Upper lobe of right lung (tissue), 1 donor: ENCODE measurements around the gene NMNAT2. TPM values are rescaled to one million over a fixed set of nuclear protein-coding genes. Genes with fewer than 3 reads are reported as not detected.
A peak's percentile ranks its signal among the peaks of the same experiment; 100 is the strongest.

Experiments
- ATAC-seq: fragments of 200-7000 bp; cut with Tn5 transposase; one replicate; pipeline ENCODE4 v1.9.1; 2020; ENCODE audit warnings: mild to moderate bottlenecking, moderate library complexity
- DNase-seq: peaks from one replicate; pipeline ENCODE4 v3.0.0-alpha.2; 2020
- H3K27ac ChIP-seq: fragments of 200-600 bp; one replicate; pipeline ENCODE4 v1.8.0; 2022
- H3K27me3 ChIP-seq: fragments of 200-600 bp; one replicate; pipeline ENCODE4 v1.8.0; 2022; ENCODE audit warnings: mild to moderate bottlenecking
- H3K36me3 ChIP-seq: fragments of 200-600 bp; one replicate; pipeline ENCODE4 v1.8.0; 2022
- H3K4me1 ChIP-seq: fragments of 200-600 bp; one replicate; pipeline ENCODE4 v1.8.0; 2022
- H3K4me3 ChIP-seq: fragments of 200-600 bp; one replicate; pipeline ENCODE4 v1.8.0; 2022; ENCODE audit warnings: mild to moderate bottlenecking
- H3K9me3 ChIP-seq: fragments of 200-600 bp; one replicate; pipeline ENCODE4 v1.8.0; 2022
- CTCF ChIP-seq: fragments of 200-600 bp; IDR thresholded peaks from one replicate; pipeline ENCODE4 v1.8.0; 2022; ENCODE audit warnings: antibody characterized with exemption
- intact Hi-C: fragments of 100-400 bp; cut with DNase I; formaldehyde crosslinking; loops from one replicate; pipeline ENCODE4 v1.11.0; 2022
- total RNA-seq: library from RNA; stranded (reverse); fragmentation: NEBNext Ultra II Directional; extraction: Animal tissue kit (Norgen Biotek cat#: 25700); gene quantifications from one replicate; pipeline ENCODE4 v1.2.1, GENCODE V29; 2021
- donor health status: DM: no; HTN: yes; CAD: no; lungs with severe emphysema.

Gene NMNAT2
- total RNA-seq, 1 donor from 2014 or later, result 0.38 TPM

DNA sequence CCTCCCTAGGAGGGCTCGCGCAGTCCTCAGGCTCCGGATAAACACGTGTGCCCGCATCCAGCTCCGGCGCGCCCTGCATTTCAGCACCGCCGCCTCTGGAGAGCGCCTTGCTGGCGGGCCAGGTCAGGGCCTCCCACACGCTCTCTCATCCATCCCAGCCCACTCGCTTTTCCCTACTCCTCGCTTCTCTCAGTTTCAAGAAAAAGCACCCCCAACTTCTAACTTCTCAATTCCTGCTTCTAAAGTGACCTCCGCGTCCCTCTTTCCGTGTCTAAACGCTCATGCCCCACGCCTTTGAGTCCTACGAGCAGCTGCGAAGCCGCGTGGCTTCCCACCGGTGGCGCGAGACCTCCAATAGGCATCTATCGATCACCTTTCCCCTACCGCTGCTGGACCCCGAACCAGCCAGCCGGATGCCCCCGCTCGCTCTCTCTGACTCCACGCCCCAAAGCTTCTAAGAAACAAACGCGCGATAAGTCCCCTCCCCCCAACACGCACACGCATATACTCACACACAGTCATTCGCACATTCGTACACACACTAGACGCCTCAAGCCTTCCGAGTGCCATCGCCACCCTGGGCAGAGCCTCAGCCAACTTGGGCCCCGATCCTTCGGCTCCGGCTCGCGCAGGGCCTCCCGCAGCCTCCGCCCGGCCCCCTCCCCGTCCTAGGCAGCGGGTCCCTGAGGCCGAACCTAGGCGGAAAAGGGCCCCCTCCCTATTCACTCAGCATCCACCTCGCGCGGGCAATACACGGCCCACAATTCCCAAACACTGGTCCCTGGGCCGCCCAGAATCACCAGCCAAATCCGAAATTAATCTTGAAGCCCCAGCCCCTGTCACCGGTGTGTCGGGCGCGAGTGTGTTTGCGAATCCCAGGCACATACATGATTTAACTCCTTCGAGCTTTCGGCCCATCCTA is 1.1 kb downstream of the NMNAT2 start:
- DNase-seq, result peak; percentile 82
- Histone ChIP-seq H3K4me1 (peaks cover 22% of the 10 kb centered on the region), H3K9me3 (no peaks in the 10 kb centered on the region), H3K36me3 (no peaks in the 10 kb centered on the region), H3K27ac (no peak overlapping the region), H3K27me3 (peaks cover 49% of the 10 kb centered on the region), H3K4me3 (peak overlapping the region; percentile 25)
- ATAC-seq, result peak; percentile 95
- intact Hi-C loops, result no loop called here
- TF ChIP-seq CTCF, result no peak

DNA sequence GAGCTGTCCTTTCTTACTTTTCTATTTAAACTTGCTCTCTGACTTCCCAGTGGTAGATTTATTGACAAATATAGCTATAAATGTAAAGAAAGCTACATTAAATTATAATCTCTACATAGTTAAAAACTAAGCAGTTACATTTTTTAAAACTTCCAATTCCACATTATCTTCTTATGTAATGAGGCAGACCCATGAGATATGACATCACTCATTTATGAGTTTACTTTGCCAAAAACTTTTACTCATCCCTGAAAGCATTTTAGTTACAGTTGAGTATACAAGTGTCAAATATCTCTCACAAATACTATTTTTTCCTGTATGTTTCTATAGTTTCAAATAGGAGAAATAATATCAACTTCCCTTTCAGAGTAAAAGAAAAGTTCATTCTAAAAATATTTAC is 3.8 kb downstream of the NMNAT2 start:
- Histone ChIP-seq H3K4me3 (no peak overlapping the region), H3K27me3 (peaks cover 36% of the 10 kb centered on the region), H3K27ac (no peak overlapping the region), H3K9me3 (no peaks in the 10 kb centered on the region), H3K4me1 (peaks cover 22% of the 10 kb centered on the region), H3K36me3 (no peaks in the 10 kb centered on the region)
- intact Hi-C loops, result no loop called here
- no peak for TF ChIP-seq CTCF
- DNase-seq (no peak), ATAC-seq (no peak)

- DNase-seq (no peak), ATAC-seq (no peak)
- no peaks in the 10 kb centered on the region for H3K9me3 ChIP-seq
- H3K27me3 ChIP-seq, result peaks cover 3% of the 10 kb centered on the region
- no peak for TF ChIP-seq CTCF
- no peak overlapping the region for H3K4me3 ChIP-seq
- H3K27ac ChIP-seq, result no peak overlapping the region
- intact Hi-C loops, result no loop called here
- H3K36me3 ChIP-seq, result no peaks in the 10 kb centered on the region
- H3K4me1 ChIP-seq, result no peaks in the 10 kb centered on the region
Observed at GRCh38 chr1:183411091-183411490, 7.1 kb downstream of the NMNAT2 start.

DNA sequence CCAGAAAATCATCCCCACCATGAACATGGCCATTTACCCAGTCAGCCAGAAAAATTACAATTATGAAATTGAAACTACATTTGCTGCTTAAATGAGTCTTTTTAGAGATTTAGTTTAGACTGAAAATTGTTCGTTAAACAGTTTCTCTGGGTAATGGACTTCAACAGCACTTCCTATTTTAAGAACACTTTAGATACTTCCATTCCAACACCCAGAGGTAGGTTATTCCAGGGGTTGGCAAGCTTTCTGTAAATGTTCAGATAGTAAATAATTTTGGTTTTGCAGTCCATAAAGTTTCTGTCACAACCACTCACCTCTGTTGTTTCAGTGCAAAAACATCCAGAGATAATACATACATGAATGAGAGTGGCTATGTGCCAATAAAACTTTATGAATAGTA is 10.2 kb downstream of the NMNAT2 start:
- intact Hi-C loops, result no loop called here
- Histone ChIP-seq H3K9me3 (no peaks in the 10 kb centered on the region), H3K4me3 (no peak overlapping the region), H3K4me1 (no peaks in the 10 kb centered on the region), H3K27ac (no peak overlapping the region), H3K36me3 (no peaks in the 10 kb centered on the region), H3K27me3 (no peaks in the 10 kb centered on the region)
- no peak for ATAC-seq
- DNase-seq, result no peak
- TF ChIP-seq CTCF, result no peak

DNA sequence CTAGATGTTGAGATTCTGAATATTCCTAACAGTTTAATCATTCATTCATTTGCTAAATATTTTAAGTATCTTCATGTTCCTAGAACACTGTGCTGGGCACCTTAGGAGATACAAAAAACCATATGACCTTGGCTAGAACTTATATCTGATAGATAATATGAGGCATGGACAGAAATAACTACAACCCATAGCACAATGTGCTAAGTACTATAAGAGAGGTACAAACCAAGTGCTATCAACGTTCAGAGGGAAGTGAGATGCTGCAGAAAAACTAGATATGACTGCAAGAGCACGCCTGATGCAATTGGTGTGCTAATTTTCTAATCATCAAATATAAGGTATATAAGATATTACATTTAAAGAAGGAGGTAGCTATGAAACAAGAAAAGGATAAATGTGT is 10.7 kb downstream of the NMNAT2 start:
- ATAC-seq (no peak), DNase-seq (no peak)
- H3K4me1 ChIP-seq, result no peaks in the 10 kb centered on the region
- intact Hi-C loops, result no loop called here
- H3K27me3 ChIP-seq, result no peaks in the 10 kb centered on the region
- no peak overlapping the region for H3K4me3 ChIP-seq
- H3K9me3 ChIP-seq, result no peaks in the 10 kb centered on the region
- no peak for TF ChIP-seq CTCF
- H3K27ac ChIP-seq, result no peak overlapping the region
- H3K36me3 ChIP-seq, result no peaks in the 10 kb centered on the region
